DMS53 treated with DMSO at 0.1 percent for 48 hours (cell line): Measurements from ENCODE around the gene ZNF462.

Source experiments
- DNase-seq: peaks from one replicate; lab custom pipeline; 2025; ENCODE audit not compliant: unreplicated experiment; lab: John Stamatoyannopoulos, UW

The ZNF462 gene

GRCh38 chr9:106862110-106862820 lies 701 bp upstream of the ZNF462 start:
- no peak for DNase-seq

- no peak for DNase-seq
Observed at GRCh38 chr9:106864373-106865143, 1.6 kb downstream of the ZNF462 start.

DNA sequence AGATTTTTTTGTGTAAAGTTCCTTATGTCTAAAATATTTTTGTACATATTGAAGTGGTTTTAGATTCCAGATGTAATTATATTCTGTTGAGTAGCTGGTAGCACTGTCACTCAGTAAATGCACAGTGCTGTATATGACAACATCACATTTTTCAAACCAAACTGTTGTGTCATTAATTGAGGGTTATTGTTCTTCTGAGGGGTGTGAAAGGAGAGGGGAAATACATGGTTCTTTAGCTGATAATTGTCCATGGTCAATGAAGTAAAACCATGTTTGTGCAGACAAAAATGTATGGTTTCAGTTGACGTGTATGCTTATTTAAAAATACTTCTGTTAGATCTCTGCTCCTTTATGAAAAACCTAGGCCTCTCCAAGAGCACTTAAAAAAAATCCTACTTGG lies 3.3 kb downstream of the ZNF462 start:
- DNase-seq = no peak

GRCh38 chr9:106867286-106867685 lies 4.3 kb downstream of the ZNF462 start:
- no peak for DNase-seq

GRCh38 chr9:106868087-106868486 lies 5.1 kb downstream of the ZNF462 start:
- DNase-seq = no peak

- no peak for DNase-seq
Observed at GRCh38 chr9:106868565-106868964, 5.6 kb downstream of the ZNF462 start.

GRCh38 chr9:106869028-106869427 lies 6.1 kb downstream of the ZNF462 start:
- no peak for DNase-seq

DNA sequence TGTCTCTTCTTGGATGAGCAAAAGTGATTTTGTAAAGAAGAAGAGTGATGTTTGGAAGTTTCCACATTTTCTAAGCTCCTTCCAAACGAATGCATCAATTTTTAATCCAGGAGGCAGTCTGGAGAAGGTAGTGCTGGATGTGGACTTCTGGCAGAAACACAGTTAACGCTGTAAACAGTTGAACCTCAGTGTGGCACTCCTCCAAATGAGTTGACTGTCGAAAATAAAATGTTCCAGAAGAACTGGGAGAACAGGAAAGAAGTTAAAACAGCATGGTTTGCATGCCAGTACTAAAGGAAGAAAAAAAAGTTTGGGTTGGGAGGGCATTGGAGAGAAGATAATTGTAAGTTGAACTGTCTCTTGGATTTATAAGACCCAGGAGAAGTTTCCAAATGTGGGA lies 6.5 kb downstream of the ZNF462 start:
- no peak for DNase-seq

GRCh38 chr9:106872641-106873040 lies 9.7 kb downstream of the ZNF462 start:
- DNase-seq = no peak

DNA sequence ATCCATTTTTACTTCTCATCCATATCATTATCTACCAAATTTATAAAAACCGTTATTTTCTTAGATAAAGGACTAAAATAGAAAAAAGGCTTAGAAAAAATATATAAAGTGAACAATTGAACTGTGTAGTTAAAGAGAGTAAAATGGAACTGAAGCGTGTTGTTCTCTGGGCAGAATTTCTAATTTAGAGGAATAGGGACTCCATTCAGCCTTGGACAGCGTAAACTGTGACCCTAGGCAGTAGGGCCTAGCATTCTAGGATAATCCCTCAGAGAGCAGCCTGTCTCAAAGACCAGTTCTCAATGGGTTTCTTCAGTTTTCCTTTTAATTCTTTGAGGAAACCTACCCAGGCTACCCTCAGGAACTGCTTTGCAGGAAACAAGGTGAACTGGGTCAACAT lies 11.1 kb downstream of the ZNF462 start:
- no peak for DNase-seq

DNA sequence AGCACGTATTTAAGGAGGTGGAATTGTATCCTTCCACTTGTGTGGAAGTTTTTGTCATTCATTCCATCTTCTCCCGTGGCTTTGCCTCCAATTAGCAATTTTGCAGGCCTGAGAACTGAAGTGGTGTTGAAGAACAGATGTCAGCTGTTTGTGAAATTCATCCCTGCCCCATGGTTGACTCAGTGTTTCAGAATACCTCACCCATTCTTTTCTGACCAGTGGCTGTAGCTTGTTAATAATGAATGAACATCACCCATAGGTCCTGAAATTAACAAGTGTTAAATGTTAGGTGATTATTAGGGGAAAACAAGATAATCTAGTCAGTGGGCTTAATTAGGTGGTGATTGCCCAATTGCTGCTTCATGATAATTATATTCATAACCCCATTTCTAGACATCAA lies 11.7 kb downstream of the ZNF462 start:
- no peak for DNase-seq

DNA sequence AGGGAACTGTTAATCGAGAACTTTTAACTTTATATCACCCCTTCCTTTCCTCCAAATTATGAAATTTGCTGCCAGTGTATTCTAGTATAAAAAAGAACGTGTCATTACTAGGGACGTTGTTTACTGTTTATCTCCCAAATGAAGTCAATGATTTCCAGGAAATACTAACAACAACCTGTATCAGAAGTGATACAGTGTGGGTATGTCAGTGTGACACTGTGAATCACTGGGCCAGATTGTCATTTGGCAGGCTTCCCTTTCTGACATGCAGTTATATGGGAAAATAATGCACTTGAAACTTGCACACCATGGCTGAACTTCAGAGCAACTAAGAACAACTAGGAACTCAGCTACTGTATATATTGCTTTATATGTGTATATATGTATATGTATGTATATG lies 12.6 kb downstream of the ZNF462 start:
- no peak for DNase-seq

DNA sequence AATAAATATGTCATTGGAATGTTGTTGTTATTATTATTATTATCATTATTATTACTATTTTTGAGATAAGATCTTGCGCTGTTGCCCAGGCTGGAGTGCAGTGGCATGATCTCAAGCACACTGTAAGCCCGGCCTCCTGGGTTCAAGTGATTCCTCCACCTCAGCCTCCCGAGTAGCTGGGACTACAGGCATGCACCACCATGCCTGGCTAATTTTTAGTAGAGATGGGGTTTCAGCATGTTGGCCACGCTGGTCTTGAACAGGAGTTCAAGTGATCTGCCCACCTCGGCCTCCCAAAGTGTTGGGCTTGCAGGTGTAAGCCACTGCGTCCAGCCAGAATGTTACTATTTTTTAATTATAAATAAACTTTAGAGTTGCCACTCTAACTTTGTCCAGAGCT lies 14.4 kb downstream of the ZNF462 start:
- DNase-seq = no peak

DNA sequence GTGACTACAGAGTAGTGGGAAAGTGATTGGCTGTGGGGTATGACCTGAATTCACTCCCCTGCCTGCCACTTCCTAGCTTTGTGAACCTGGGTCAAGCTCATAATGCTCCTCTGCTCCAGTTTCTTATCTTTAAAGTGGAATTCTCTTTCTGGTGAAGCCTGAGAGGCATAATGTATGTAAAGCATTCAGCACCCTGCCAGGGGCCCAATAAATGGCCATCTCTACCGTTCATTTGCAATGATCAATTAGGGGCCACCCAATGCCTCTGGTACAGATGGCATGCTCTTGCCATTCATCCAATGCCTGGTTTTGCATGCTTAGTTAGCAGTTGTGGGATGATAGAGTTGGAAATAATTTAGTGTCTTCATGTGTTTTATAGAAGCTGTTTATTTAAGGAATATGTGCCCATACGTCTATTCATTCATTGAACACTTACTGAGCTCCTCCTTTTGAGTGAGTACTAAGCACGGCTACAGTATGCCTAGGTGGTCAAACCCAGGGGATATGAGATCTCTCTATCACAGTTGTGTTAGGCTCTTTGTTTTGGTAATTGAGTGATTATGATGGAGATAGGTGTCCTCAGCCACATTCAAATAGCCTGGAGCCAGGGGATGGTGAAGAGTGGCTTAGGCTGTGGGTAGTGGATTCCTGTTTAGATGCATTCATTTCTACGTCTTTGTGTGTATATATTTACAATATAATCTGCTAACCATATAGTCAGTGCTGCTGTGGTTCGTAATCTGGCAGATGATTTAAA lies 15.3 kb downstream of the ZNF462 start:
- no peak for DNase-seq

DNA sequence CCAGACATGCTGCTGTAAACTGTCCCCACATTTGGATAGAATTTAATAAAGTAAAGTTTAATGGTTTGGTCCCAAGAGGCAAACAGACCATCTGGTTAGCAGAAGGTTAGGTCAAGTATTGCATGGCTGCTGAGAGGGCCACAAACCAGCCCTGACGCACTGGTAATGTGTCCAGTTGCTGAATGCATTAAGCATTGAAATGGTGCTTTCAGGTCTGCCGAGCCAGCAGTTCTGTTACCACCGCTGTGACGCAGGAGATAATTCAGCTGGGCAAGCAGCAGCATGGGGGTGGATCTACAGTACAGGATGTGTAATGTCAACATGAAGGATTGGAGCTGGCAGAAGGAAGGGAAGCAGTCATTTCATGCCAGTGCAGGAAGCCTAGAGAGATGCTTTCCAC lies 16.0 kb downstream of the ZNF462 start:
- peak; percentile 85 for DNase-seq

DNA sequence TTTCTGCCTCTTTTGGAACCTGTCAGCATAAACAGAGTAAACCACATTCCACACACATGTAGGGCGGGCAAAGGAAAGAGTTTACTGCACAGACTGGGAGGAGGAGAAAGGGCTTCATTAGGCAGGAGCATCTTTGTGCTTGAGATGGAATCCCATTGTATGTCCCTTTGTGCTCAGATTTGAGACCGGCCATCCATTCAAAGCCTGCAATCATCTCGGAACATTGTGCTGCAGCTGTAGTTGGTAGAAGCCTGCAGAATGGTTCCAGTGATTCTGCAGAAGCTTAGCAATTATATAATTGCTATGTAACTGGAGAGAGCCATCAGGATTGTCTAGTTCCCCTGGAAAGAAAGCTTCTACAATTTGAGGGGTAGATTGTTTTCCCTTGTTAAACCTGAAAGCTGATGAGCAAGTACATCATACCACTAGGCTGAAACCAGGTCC lies 16.5 kb downstream of the ZNF462 start:
- DNase-seq = no peak

GRCh38 chr9:106880081-106880480 lies 17.1 kb downstream of the ZNF462 start:
- DNase-seq = no peak

GRCh38 chr9:106880863-106881262 lies 17.9 kb downstream of the ZNF462 start:
- DNase-seq = no peak

DNA sequence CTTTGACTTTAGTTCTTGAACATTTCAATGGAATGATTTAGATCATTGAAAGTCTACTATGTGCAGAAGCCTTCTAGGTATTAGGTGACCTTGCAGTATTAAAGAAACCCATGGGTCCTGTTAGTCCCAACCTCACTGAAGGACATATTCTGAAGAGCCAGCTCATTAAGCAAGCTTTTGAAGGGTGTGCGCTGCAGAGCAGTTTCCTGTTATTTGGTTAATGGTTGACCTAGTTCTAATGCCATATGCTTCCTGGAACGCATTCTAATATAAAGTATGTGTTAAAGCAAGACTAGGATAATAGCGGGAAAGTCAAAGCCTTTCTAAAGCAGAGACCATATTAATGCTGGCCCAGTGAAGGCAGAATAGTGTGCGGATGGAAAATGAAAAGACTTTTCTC lies 20.1 kb downstream of the ZNF462 start:
- DNase-seq = peak; percentile 79

DNA sequence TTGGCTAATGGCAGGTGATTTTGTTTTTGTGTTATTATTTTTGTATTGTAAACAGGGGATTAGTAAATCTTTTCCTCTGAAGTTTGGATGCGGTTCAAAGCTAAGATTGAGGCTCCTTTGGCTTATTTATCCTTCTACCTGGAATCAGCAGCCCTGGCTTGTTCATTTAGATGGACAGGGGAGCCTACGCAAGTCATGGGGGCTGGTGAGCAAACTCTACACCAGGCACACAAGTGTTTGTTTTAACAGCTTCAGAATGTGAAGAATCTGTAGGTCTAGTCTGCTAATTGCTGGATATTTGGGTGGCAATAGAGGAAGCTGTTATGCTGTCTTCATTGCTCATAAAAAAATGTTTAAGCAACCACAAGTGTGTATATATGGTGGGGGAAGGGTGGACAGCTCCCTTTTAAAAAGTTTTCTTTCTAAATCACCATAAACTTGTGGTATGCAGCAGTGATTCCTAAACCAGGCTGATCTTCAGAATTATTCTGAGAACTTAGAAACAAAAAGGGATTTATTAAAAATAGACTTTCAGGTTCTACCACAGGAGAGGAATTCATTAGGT lies 20.7 kb downstream of the ZNF462 start:
- no peak for DNase-seq

- DNase-seq = no peak
Observed at GRCh38 chr9:106885451-106885850, 22.5 kb downstream of the ZNF462 start.
